Parathyroid adenoma (tissue), 2 donors: ENCODE data around the gene MSANTD1.

Experiments used
- H2AFZ ChIP-seq: fragments of 300-600 bp; sonication (generic); one replicate; pipeline ENCODE4 v1.7.0; 2017; ENCODE audit warnings: antibody characterized with exemption, mild to moderate bottlenecking
- H3K27ac ChIP-seq: fragments of 300-600 bp; sonication (generic); one replicate; pipeline ENCODE4 v1.7.0; 2017
- H3K27me3 ChIP-seq: fragments of 300-600 bp; sonication (generic); one replicate; pipeline ENCODE4 v1.7.0; 2017; ENCODE audit warnings: low read length; ENCODE audit not compliant: control insufficient read depth, insufficient read depth
- H3K36me3 ChIP-seq: fragments of 300-600 bp; sonication (generic); one replicate; pipeline ENCODE4 v1.7.0; 2017; ENCODE audit warnings: low read length; ENCODE audit not compliant: control insufficient read depth, insufficient read depth
- H3K4me1 ChIP-seq: fragments of 300-600 bp; sonication (generic); one replicate; pipeline ENCODE4 v1.7.0; 2017; ENCODE audit warnings: control low read depth
- H3K4me2 ChIP-seq: fragments of 300-600 bp; sonication (generic); one replicate; pipeline ENCODE4 v1.7.0; 2017; ENCODE audit warnings: low read length
- H3K4me3 ChIP-seq: fragments of 300-600 bp; sonication (generic); one replicate; pipeline ENCODE4 v1.7.0; 2017; ENCODE audit warnings: low read depth, low read length
- H3K79me2 ChIP-seq: fragments of 300-600 bp; sonication (generic); one replicate; pipeline ENCODE4 v1.7.0; 2017; ENCODE audit warnings: control low read depth
- H3K9ac ChIP-seq: fragments of 300-600 bp; sonication (generic); one replicate; pipeline ENCODE4 v1.7.0; 2017; ENCODE audit warnings: mild to moderate bottlenecking
- H3K9me3 ChIP-seq: fragments of 300-600 bp; sonication (generic); one replicate; pipeline ENCODE4 v1.7.0; 2017; ENCODE audit warnings: low read length; ENCODE audit not compliant: control insufficient read depth
- CTCF ChIP-seq: fragments of 300-600 bp; sonication (generic); IDR thresholded peaks from one replicate; pipeline ENCODE4 v1.7.0; 2017; ENCODE audit warnings: antibody characterized with exemption, mild to moderate bottlenecking
- donor health status: primary hyperparathyroidism.

The MSANTD1 gene

DNA sequence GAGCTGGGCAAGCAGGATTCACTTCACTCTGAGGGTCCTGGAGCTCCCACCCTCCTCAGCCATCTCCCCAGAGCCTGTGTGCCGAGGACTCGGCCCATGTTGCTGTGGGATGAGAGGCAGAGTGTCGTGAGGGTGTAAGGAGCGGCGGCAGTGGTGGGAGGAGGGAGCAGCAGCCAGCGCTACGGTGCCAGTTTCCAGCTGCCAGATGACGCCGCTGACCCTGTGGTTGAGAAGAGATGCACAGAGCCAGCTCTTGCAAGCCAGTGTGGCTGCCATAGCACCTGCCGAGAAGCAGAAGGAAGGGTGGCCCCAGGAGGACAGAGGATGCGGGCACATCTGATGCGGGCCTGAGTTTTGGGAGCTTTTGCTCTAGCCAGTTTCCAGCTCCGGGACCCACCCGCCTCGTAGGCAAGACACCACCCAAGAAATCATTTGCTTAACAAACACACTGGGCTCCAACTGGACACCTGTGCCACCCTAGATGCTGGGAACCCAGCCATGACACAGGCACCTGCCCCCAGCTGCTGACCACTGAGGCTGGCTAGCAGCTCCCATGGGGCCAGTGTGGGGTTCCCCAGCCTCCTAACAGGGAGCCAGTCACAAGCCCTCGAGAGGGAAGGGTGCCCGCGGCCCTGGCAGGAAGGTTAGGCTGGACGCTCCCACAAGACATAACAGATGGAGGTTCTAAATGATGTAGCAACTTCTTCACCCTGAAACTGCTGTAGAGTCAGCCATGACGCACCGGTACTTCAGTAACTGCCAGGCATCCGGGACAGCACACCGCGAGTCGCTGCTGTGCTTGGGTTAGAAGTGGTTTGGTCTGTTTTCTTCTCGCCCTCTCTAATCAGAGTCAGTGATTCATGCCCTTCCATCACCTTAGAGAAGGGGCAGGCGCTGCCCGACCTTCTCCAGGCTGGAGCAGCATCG, 8.9 kb downstream of the MSANTD1 start:
- Histone ChIP-seq H3K79me2 (no peaks in the 10 kb centered on the region), H2AFZ (no peak overlapping the region), H3K9ac (no peak overlapping the region), H3K27me3 (no peaks in the 10 kb centered on the region), H3K4me1 (no peaks in the 10 kb centered on the region), H3K4me2 (no peak overlapping the region), H3K9me3 (no peaks in the 10 kb centered on the region), H3K36me3 (no peaks in the 10 kb centered on the region), H3K27ac (no peak overlapping the region), H3K4me3 (no peak overlapping the region)
- no peak for TF ChIP-seq CTCF

GRCh38 chr4:3261411-3262207, 12.7 kb downstream of the MSANTD1 start:
- Histone ChIP-seq H3K4me3 (no peak overlapping the region), H3K9ac (no peak overlapping the region), H3K27ac (no peak overlapping the region), H3K4me1 (no peaks in the 10 kb centered on the region), H3K9me3 (no peaks in the 10 kb centered on the region), H3K4me2 (no peak overlapping the region), H3K27me3 (no peaks in the 10 kb centered on the region), H3K36me3 (no peaks in the 10 kb centered on the region), H3K79me2 (no peaks in the 10 kb centered on the region), H2AFZ (no peak overlapping the region)
- TF ChIP-seq CTCF, result no peak

GRCh38 chr4:3262208-3263052, 13.5 kb downstream of the MSANTD1 start:
- H2AFZ ChIP-seq, result no peak overlapping the region
- no peaks in the 10 kb centered on the region for H3K9me3 ChIP-seq
- H3K9ac ChIP-seq, result no peak overlapping the region
- no peaks in the 10 kb centered on the region for H3K27me3 ChIP-seq
- no peak for TF ChIP-seq CTCF
- no peak overlapping the region for H3K4me3 ChIP-seq
- H3K4me2 ChIP-seq, result no peak overlapping the region
- H3K4me1 ChIP-seq, result no peaks in the 10 kb centered on the region
- H3K36me3 ChIP-seq, result no peaks in the 10 kb centered on the region
- H3K79me2 ChIP-seq, result no peaks in the 10 kb centered on the region
- no peak overlapping the region for H3K27ac ChIP-seq

DNA sequence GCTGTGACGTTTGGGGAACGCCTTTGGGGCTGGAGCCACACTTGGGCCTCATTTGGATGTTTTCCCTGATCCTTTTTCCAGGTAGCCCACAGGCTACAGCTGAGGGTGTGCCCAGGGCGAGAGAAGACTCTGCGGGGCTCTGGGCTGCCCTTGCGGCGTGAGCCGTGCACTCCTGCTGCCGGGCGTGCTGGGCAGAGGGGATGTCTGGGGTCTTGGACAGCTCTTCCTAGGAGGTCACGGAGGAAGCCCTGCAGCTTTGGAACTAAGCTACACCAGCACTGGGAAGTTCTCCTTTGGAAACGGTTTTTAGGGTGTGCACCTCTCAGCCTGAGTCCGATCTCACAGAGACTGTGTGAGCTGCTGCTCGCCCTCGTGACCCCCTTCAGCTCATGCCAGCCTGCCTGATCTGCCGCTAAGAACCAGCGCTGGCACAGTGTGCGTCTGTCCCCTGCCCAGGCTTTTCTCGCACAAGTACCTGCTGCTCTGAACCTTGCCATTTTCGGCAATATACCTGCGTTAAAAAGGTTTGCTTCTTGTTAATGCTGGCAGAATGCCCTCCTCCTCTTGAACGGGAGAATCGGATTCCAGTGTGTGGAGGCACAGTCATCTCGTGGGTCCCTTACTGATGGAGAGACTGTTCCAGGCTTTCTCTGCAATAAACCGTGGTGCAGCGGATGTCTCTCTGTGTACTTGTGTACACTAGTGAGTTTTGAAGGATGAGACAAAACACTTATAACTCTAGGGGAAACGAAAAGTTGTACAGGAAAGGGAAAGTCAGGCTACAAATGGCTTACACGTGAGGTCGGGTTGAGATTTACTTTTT, 14.3 kb downstream of the MSANTD1 start:
- Histone ChIP-seq H3K9ac (no peak overlapping the region), H3K79me2 (no peaks in the 10 kb centered on the region), H2AFZ (no peak overlapping the region), H3K27me3 (no peaks in the 10 kb centered on the region), H3K4me2 (no peak overlapping the region), H3K9me3 (no peaks in the 10 kb centered on the region), H3K4me1 (no peaks in the 10 kb centered on the region), H3K27ac (no peak overlapping the region), H3K36me3 (no peaks in the 10 kb centered on the region), H3K4me3 (no peak overlapping the region)
- TF ChIP-seq CTCF, result no peak
